ENCODE results near the gene SLC52A3. TPM values are rescaled to one million over a fixed set of nuclear protein-coding genes. Genes with fewer than 3 reads are reported as not detected.

SLC52A3 gene
- total RNA-seq, 2 experiments from 2014 or later = not detected

Other genes starting within 250 kb of the SLC52A3 start
- 100 to 1,000 TPM; 116 to 121 TPM for gene CSNK2A1, start 224.7 kb downstream of the SLC52A3 start, total RNA-seq
- not detected for gene TCF15, start 158.2 kb downstream of the SLC52A3 start, total RNA-seq
- gene SRXN1, start 115.3 kb downstream of the SLC52A3 start, total RNA-seq = 1 to 10 TPM; 8.9 to 9.3 TPM
- gene SCRT2, start 92.7 kb downstream of the SLC52A3 start, total RNA-seq = not detected
- 10 to 100 TPM; 35.9 to 36.3 TPM for gene FAM110A, start 65.2 kb upstream of the SLC52A3 start, total RNA-seq
- not detected for gene ANGPT4, start 147.8 kb upstream of the SLC52A3 start, total RNA-seq
- not detected for gene RSPO4, start 233.8 kb upstream of the SLC52A3 start, total RNA-seq